ENCODE measurements around the gene ARHGAP26. TPM values are rescaled to one million over a fixed set of nuclear protein-coding genes. Genes with fewer than 3 reads are reported as not detected.

ARHGAP26 gene
- total RNA-seq, 1 donor from 2014 or later = 20.1 TPM

GRCh38 chr5:143234162-143234842, 464.1 kb downstream of the ARHGAP26 start:
- H3K4me3 Mint-ChIP-seq (ENCODE audit: unreplicated experiment) = no peak overlapping the region
- peaks cover 11% of the 10 kb centered on the region for H3K36me3 Mint-ChIP-seq (ENCODE audit: unreplicated experiment)
- H3K27me3 Mint-ChIP-seq (ENCODE audit: unreplicated experiment) = no peaks in the 10 kb centered on the region
- TF ChIP-seq CTCF (IDR thresholded peaks at IDR 0.05; ENCODE audit: partially characterized antibody, unreplicated experiment) = no peak
- H3K9me3 Mint-ChIP-seq (ENCODE audit: unreplicated experiment) = peaks cover 2% of the 10 kb centered on the region
- no peak for DNase-seq
- peaks cover 18% of the 10 kb centered on the region for H3K4me1 Mint-ChIP-seq (ENCODE audit: low read depth, unreplicated experiment)
- H3K27ac Mint-ChIP-seq (ENCODE audit: unreplicated experiment) = no peak overlapping the region

GRCh38 chr5:143235423-143235822, 465.2 kb downstream of the ARHGAP26 start:
- H3K9me3 Mint-ChIP-seq (ENCODE audit: unreplicated experiment) = peaks cover 2% of the 10 kb centered on the region
- no peaks in the 10 kb centered on the region for H3K27me3 Mint-ChIP-seq (ENCODE audit: unreplicated experiment)
- no peak overlapping the region for H3K27ac Mint-ChIP-seq (ENCODE audit: unreplicated experiment)
- no peak for DNase-seq
- H3K4me1 Mint-ChIP-seq (ENCODE audit: low read depth, unreplicated experiment) = peaks cover 11% of the 10 kb centered on the region
- H3K36me3 Mint-ChIP-seq (ENCODE audit: unreplicated experiment) = peaks cover 11% of the 10 kb centered on the region
- no peak overlapping the region for H3K4me3 Mint-ChIP-seq (ENCODE audit: unreplicated experiment)
- no peak for TF ChIP-seq CTCF (IDR thresholded peaks at IDR 0.05; ENCODE audit: partially characterized antibody, unreplicated experiment)

GRCh38 chr5:143236682-143237081, 466.5 kb downstream of the ARHGAP26 start:
- Mint-ChIP-seq H3K27ac (ENCODE audit: unreplicated experiment) (no peak overlapping the region), H3K4me3 (ENCODE audit: unreplicated experiment) (no peak overlapping the region), H3K4me1 (ENCODE audit: low read depth, unreplicated experiment) (peaks cover 8% of the 10 kb centered on the region), H3K27me3 (ENCODE audit: unreplicated experiment) (no peaks in the 10 kb centered on the region), H3K9me3 (ENCODE audit: unreplicated experiment) (peaks cover 2% of the 10 kb centered on the region), H3K36me3 (ENCODE audit: unreplicated experiment) (peaks cover 11% of the 10 kb centered on the region)
- DNase-seq = no peak
- TF ChIP-seq CTCF (IDR thresholded peaks at IDR 0.05; ENCODE audit: partially characterized antibody, unreplicated experiment) = no peak

- Mint-ChIP-seq H3K4me1 (ENCODE audit: low read depth, unreplicated experiment) (peaks cover 8% of the 10 kb centered on the region), H3K36me3 (ENCODE audit: unreplicated experiment) (peaks cover 11% of the 10 kb centered on the region), H3K9me3 (ENCODE audit: unreplicated experiment) (peaks cover 2% of the 10 kb centered on the region), H3K4me3 (ENCODE audit: unreplicated experiment) (no peak overlapping the region), H3K27me3 (ENCODE audit: unreplicated experiment) (no peaks in the 10 kb centered on the region), H3K27ac (ENCODE audit: unreplicated experiment) (no peak overlapping the region)
- TF ChIP-seq CTCF (IDR thresholded peaks at IDR 0.05; ENCODE audit: partially characterized antibody, unreplicated experiment) = no peak
- DNase-seq = no peak
Observed at GRCh38 chr5:143237664-143238063, 467.5 kb downstream of the ARHGAP26 start.

GRCh38 chr5:143238620-143239019, 468.4 kb downstream of the ARHGAP26 start:
- TF ChIP-seq CTCF (IDR thresholded peaks at IDR 0.05; ENCODE audit: partially characterized antibody, unreplicated experiment) = no peak
- Mint-ChIP-seq H3K27ac (ENCODE audit: unreplicated experiment) (no peak overlapping the region), H3K36me3 (ENCODE audit: unreplicated experiment) (peaks cover 11% of the 10 kb centered on the region)

More at GRCh38 chr5:143238620-143239019, 468.4 kb downstream of the ARHGAP26 start:
- Mint-ChIP-seq H3K27me3 (ENCODE audit: unreplicated experiment) (no peaks in the 10 kb centered on the region), H3K4me3 (ENCODE audit: unreplicated experiment) (no peak overlapping the region), H3K4me1 (ENCODE audit: low read depth, unreplicated experiment) (peaks cover 8% of the 10 kb centered on the region), H3K9me3 (ENCODE audit: unreplicated experiment) (no peaks in the 10 kb centered on the region)
- DNase-seq = no peak

All from glutamatergic neuron (in vitro differentiated cells).